ENCODE data around the gene EFHB. TPM values are rescaled to one million over a fixed set of nuclear protein-coding genes. Genes with fewer than 3 reads are reported as not detected.

Gene EFHB
- total RNA-seq, 1 experiment from 2014 or later, result 1.9 TPM

DNA sequence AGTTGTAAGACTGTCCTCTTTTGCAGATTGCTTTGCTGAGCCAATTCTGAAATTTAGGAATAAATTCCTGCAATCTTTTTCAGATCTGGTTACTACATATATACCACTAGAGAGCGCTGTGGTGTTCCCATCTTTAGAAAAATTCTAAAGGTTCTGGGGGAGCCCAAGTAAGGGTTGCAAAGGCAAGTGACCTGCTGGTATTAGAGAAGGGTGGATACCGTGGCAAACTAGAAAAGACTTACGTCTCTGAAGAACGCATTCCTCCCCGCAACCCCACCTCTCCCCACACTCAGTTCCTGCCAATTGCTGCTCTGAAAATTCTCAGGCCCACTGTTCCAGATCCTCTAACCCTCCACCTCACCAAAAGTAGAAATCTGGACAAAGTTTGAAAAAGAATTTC is 48.5 kb downstream of the EFHB start:
- Histone ChIP-seq H2BK12ac (ENCODE audit: insufficient read length, low read depth, low read length) (no peak overlapping the region), H3K27me3 (ENCODE audit: insufficient read depth, low read length) (no peaks in the 10 kb centered on the region), H2AFZ (ENCODE audit: low read length) (no peak overlapping the region), H3K9ac (ENCODE audit: extremely low read depth, insufficient read length, low read length) (no peak overlapping the region), H4K91ac (ENCODE audit: insufficient read length, low read depth, low read length) (no peak overlapping the region), H3K4me2 (ENCODE audit: insufficient read depth, insufficient read length, low read length) (no peak overlapping the region), H2BK120ac (ENCODE audit: low read depth, low read length, poor library complexity, severe bottlenecking) (no peak overlapping the region), H3K4ac (ENCODE audit: low read depth, low read length) (no peak overlapping the region), H4K5ac (ENCODE audit: insufficient read length, low read depth, low read length) (no peak overlapping the region), H2AK5ac (ENCODE audit: insufficient read length, low read length) (no peak overlapping the region), H3K4me1 (ENCODE audit: insufficient read depth, low read length) (0 out of 2 replicates have a peak, but pooled peaks cover 2% of the 10 kb centered on the region), H3K18ac (ENCODE audit: insufficient read length, low read depth, low read length) (no peak overlapping the region), H2BK20ac (ENCODE audit: low read depth, low read length, poor library complexity, severe bottlenecking) (no peak overlapping the region), H2BK15ac (ENCODE audit: low read depth, low read length) (no peak overlapping the region), H3K56ac (ENCODE audit: insufficient read length, low read depth, low read length) (no peak overlapping the region), H3K79me2 (ENCODE audit: insufficient read depth, low read length) (no peaks in the 10 kb centered on the region), H3K79me1 (ENCODE audit: insufficient read depth, low read depth, low read length, poor library complexity, severe bottlenecking) (no peaks in the 10 kb centered on the region), H3K14ac (ENCODE audit: insufficient read depth, low read length) (no peak overlapping the region), H4K20me1 (ENCODE audit: control insufficient read depth, insufficient read depth, insufficient read length) (no peaks in the 10 kb centered on the region), H2BK5ac (ENCODE audit: insufficient read length, low read length) (no peak overlapping the region), H3K9me3 (ENCODE audit: control insufficient read depth, low read depth, low read length) (no peaks in the 10 kb centered on the region), H3K27ac (ENCODE audit: insufficient read length, low read depth, low read length) (no peak overlapping the region), H3K23ac (ENCODE audit: insufficient read length, low read depth, low read length) (no peak overlapping the region), H3K23me2 (ENCODE audit: insufficient read length, low read depth, low read length, poor library complexity, severe bottlenecking) (no peaks in the 10 kb centered on the region), H3T11ph (ENCODE audit: low read length) (no peak overlapping the region), H4K8ac (replicated peaks; ENCODE audit: insufficient read length, low read depth, low read length) (no peak overlapping the region)
- Mint-ChIP-seq H3K4me1 (peaks cover 20 to 28% of the 10 kb centered on the region in 2 experiments), H3K9me3 (no peaks in the 10 kb centered on the region), H3K4me3 (no peak overlapping the region), H3K36me3 (ENCODE audit: insufficient read depth in 1 of 3, low read depth in 3 of 3) (no peaks in the 10 kb centered on the region), H3K27me3 (ENCODE audit: low read depth) (no peaks in the 10 kb centered on the region), H3K27ac (no peak overlapping the region; a peak in 1 of 7 replicates)
- peak; percentile 35 for DNase-seq
- TF ChIP-seq, protein P1, sequence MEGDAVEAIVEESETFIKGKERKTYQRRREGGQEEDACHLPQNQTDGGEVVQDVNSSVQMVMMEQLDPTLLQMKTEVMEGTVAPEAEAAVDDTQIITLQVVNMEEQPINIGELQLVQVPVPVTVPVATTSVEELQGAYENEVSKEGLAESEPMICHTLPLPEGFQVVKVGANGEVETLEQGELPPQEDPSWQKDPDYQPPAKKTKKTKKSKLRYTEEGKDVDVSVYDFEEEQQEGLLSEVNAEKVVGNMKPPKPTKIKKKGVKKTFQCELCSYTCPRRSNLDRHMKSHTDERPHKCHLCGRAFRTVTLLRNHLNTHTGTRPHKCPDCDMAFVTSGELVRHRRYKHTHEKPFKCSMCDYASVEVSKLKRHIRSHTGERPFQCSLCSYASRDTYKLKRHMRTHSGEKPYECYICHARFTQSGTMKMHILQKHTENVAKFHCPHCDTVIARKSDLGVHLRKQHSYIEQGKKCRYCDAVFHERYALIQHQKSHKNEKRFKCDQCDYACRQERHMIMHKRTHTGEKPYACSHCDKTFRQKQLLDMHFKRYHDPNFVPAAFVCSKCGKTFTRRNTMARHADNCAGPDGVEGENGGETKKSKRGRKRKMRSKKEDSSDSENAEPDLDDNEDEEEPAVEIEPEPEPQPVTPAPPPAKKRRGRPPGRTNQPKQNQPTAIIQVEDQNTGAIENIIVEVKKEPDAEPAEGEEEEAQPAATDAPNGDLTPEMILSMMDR (conservative IDR thresholded peaks at IDR 0.05), result peak; percentile 81
- WGBS (ENCODE audit: extremely low coverage, insufficient read length, low lambda C conversion rate), result no CpG with 5 or more reads among the region's 5 CpGs
